ENCODE measurements around the gene ZNF221. TPM values are rescaled to one million over a fixed set of nuclear protein-coding genes. Genes with fewer than 3 reads are reported as not detected.

The ZNF221 gene
- total RNA-seq, 1 experiment from 2014 or later: 2.8 TPM

- DNase-seq (ENCODE audit: extremely low read depth, low read depth): no peak
These were observed 5.8 kb downstream of the ZNF221 start for GRCh38 chr19:43956827-43957226.

GRCh38 chr19:43957891-43958290 is 6.9 kb downstream of the ZNF221 start:
- DNase-seq (ENCODE audit: extremely low read depth, low read depth): no peak

- DNase-seq (ENCODE audit: extremely low read depth, low read depth): no peak
These were observed 9.4 kb downstream of the ZNF221 start for GRCh38 chr19:43960411-43960810.

DNA sequence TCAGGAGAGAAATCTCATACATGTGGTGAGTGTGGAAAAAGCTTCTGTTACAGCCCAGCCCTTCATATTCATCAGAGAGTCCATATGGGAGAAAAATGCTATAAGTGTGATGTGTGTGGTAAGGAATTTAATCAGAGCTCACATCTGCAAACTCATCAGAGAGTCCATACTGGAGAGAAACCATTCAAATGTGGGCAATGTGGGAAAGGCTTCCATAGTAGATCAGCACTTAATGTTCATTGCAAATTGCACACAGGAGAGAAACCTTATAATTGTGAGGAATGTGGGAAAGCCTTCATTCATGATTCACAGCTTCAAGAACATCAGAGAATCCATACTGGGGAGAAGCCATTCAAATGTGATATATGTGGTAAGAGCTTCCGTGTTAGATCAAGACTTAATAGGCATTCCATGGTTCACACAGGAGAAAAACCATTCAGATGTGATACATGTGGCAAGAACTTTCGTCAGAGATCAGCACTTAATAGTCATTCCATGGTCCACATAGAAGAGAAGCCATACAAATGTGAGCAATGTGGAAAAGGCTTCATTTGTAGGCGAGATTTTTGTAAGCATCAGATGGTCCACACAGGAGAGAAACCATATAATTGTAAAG is 15.2 kb downstream of the ZNF221 start:
- no peak for DNase-seq (ENCODE audit: extremely low read depth, low read depth)

GRCh38 chr19:43976732-43977131 is 25.7 kb downstream of the ZNF221 start:
- no peak for DNase-seq (ENCODE audit: extremely low read depth, low read depth)

DNA sequence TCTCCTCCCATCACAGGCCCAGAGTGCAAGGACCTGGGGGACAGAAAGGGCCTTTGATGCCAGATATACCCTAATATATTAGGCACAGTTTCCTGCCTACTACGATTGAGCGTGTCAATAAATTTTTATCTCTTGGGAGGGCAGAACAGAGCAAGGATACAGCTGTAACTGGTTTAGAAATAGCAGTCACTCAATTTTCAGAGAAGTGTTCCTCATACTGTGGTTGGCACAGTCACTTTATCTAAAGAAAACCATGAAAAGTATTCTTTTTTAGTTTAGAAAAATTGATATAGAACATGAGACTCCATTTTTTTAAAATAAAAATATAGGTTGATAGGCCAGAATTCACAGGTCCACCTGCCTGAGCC is 32.5 kb downstream of the ZNF221 start:
- no peak for DNase-seq (ENCODE audit: extremely low read depth, low read depth)

DNA sequence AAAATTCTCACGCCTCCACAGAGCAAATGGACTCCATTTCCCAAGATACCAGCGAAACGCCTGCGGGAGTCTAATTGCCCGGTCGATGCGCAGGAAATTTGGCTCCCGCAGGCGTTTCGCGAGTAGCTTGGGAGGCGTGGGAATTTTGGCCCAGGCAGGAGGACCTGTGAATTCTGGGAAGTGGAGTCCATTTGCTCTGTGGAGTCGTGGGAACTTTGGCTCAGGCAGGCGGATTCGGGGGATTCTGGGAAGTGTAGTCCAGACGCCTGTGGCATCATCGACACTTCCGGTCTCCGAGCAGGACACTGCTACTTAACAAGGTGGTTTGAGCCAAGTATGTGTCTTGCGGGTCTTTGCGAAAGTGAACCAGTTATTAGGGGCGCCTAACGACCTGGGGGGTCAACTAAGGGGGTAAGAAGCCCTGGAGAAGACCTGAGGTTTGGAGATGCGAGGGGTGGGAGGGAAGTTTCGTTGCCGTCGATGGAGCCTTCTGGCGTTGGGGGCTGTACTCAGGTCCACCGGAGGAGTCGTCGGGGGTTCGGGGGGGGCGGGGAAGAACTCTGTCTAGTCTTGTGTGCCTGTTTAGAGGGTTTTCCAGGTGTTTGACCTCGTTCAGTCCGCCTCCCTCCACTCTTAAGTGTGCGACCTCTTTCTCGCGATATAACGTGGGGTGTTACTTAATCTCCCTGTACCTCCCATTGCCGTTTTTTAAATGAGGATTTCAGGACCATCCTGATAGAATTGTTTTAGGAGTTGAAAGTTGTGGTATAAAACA is 33.1 kb downstream of the ZNF221 start, which contains the start of gene ZNF155:
ZNF155 (plus strand) TSS at position 277 of the 775 bp plus-strand sequence. CDS start 4,356 bp downstream, outside the sequence.
- peak; percentile 90 for DNase-seq (ENCODE audit: extremely low read depth, low read depth)

GRCh38 chr19:43984687-43985000 is 33.6 kb downstream of the ZNF221 start:
- DNase-seq (ENCODE audit: extremely low read depth, low read depth): no peak

DNA sequence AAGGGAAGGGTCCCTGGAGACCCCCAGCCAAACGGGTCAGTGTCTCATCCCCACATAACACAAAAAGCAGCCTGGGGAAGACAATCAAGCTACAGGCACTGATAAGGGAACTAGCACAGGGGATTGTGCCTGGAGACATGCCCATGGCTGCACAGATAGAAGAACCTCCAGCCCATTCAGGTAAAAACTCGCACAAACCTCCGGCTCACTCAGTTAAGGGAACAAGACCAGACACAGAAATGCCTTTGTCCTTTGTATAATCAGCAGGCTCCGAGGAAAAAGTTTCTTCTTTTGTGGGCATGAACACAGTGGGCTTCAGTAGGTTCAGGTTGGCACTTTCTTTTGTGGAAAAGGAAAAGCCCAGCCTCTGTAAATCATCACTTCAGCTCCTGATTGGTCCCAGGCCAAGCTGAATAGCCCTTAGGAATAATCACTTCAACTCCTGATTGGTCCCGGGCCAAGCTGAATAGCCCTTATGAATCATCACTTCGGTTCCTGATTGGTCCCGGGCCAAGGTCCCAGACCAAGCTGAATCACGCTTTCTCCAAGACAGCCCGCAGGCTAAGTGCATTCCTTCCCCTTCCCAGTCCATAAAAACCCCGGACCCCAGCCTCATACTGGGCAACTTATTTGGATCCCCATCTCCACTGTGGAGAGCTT is 46.7 kb downstream of the ZNF221 start:
- no peak for DNase-seq (ENCODE audit: extremely low read depth, low read depth)

DNA sequence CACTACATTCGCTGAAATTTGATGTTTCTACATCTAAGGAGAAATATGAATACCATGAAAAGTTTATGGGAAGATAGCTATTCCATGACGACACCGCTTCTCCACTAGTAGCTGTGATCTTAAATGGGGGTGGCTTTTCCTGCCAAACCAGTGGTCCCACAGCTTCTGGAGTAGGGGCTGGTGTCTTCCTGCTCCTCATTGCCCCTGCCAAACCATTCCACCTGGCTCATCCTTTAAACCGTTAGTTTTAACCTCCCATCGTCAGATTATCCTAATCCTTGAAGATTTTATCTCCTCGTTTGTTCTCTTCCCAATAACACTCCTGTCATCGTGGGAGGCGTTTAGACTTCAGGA is 51.2 kb downstream of the ZNF221 start:
- DNase-seq (ENCODE audit: extremely low read depth, low read depth): no peak

DNA sequence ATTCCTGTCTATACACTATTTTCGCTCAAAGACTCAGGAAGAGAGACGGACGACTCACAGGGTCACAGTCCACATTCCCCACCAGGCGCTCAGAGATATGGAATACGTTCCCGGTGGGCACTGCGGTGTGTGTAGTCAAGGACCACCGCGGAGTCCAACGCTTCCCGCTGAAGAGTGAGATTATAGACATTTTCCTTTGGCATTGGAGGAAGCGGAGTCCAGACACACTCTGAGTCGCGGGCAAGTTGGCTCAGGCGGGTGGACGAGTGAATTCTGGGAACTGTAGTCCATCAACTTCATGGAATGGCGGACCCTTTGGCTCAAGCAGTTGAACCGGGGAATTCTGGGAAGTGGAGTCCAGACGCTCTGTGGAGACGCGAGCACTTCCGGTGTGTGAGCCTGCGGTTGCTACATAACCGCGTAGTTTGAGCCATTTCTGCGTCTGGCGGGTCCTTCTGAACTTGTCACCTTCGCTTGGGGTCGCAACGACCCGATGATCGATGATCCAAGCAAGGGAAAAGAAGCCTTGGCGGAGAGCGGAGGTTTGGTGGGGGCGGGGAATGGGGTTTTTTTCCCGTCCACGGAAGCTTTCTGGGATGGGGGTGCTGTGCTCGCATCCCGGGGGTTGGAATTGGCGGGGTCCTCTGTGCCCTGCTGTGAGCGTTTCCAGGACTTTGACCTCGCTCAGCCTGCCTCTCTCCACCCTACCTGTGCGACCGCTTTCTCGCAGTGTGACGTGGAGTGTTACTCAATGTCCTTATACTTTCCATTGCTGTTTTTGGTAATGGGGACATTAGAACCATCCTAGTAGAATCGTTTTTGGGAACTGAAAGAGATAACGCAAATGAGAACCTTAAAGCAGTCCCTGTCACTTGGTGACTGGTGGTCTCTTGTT is 51.8 kb downstream of the ZNF221 start, which contains the start of gene ZNF230:
ZNF230 (plus strand) TSS at position 392 of the 895 bp plus-strand sequence. CDS start 4,122 bp downstream, outside the sequence.
- peak; percentile 93 for DNase-seq (ENCODE audit: extremely low read depth, low read depth)

DNA sequence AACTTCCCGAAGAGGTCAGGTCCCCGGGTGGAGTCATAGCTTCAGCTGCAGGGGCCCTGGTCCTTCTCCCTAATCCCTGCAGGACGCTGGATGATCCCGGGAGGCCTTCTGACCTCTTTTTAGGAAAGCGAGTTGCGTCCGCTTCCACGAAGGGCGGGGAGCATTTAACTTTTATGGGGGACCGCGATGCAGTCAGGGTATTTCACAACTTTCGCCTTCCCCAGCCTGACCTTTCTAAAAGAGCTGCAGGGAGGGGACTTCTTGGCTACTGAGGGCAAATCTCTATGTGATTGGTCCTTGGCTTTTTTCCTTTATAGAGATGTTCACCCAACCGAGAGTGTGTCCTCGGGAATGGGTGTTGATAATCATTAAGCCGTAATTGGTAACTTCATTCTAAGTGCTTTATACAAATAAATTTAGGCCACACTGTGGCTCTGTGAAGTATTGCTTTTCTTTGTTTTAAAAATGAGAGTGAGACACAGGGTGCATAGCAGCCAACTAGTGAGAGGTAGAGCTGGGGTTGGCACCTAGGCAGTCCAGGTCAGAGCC is 52.5 kb downstream of the ZNF221 start:
- no peak for DNase-seq (ENCODE audit: extremely low read depth, low read depth)

DNA sequence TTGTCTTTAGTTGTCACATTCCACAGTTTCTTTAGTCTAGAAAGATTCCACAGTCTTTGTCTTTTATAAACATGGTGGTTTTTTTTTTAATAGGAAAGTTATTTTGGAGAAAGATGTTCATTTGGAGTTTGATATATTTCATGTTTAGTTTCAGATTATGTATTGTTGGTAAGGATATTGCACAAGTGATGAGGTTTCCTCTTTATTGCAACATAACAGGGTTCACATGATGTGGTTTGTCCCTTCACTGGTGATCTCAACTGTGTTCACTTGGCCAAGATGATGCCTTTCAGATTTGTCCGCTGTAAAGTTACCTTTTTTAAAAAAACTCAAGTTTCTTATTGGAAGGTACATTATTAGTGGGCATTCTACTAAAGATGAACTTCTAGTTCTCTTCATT is 54.9 kb downstream of the ZNF221 start:
- DNase-seq (ENCODE audit: extremely low read depth, low read depth): no peak

- DNase-seq (ENCODE audit: extremely low read depth, low read depth): no peak
These were observed 56.4 kb downstream of the ZNF221 start for GRCh38 chr19:44007473-44007872.

DNA sequence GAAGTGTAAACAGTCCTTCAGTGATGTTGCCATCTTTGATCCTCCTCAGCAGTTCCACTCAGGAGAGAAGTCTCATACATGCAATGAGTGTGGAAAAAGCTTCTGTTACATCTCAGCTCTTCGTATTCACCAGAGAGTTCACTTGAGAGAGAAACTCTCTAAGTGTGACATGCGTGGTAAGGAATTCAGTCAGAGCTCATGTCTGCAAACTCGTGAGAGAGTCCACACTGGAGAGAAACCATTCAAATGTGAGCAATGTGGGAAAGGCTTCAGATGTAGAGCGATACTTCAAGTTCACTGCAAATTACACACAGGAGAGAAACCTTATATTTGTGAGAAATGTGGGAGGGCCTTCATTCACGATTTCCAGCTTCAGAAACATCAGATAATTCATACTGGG is 59.4 kb downstream of the ZNF221 start:
- no peak for DNase-seq (ENCODE audit: extremely low read depth, low read depth)

Small RNAs within 50 kb of the gene (small RNA-seq; reads per million reads assigned to genes)
- gene AC006213.5: 0 reads per million in 2 experiments

Other genes with a start within 250 kb of the ZNF221 start
- not detected in 2 replicates for gene IRGC, start 235.2 kb upstream of the ZNF221 start, total RNA-seq (2014; rRNA removed; shearing (Covaris generic))
- 20.9 and 21.8 TPM in 2 replicates for gene SMG9, start 196.3 kb upstream of the ZNF221 start, total RNA-seq (2014; rRNA removed; shearing (Covaris generic))
- gene KCNN4, start 170.3 kb upstream of the ZNF221 start, total RNA-seq (2014; rRNA removed; shearing (Covaris generic)): 22.9 and 23.5 TPM in 2 replicates
- gene LYPD5, start 148.8 kb upstream of the ZNF221 start, total RNA-seq (2014; rRNA removed; shearing (Covaris generic)): 0.37 and 0.69 TPM in 2 replicates
- gene ZNF283, start 123.9 kb upstream of the ZNF221 start, total RNA-seq (2014; rRNA removed; shearing (Covaris generic)): 5.5 and 9.6 TPM in 2 replicates
- gene ZNF404, start 67.3 kb upstream of the ZNF221 start, total RNA-seq (2014; rRNA removed; shearing (Covaris generic)): not detected in 2 replicates
- 7.8 and 10.6 TPM in 2 replicates for gene ZNF45, start 15.9 kb upstream of the ZNF221 start, total RNA-seq (2014; rRNA removed; shearing (Covaris generic))
- gene ZNF155, start 33.0 kb downstream of the ZNF221 start, total RNA-seq (2014; rRNA removed; shearing (Covaris generic)): 6.1 and 6.6 TPM in 2 replicates
- gene ZNF230, start 51.7 kb downstream of the ZNF221 start, total RNA-seq (2014; rRNA removed; shearing (Covaris generic)): 3.6 and 4.8 TPM in 2 replicates
- 6.8 and 7.1 TPM in 2 replicates for gene ZNF222, start 74.2 kb downstream of the ZNF221 start, total RNA-seq (2014; rRNA removed; shearing (Covaris generic))
- gene ZNF223, start 100.8 kb downstream of the ZNF221 start, total RNA-seq (2014; rRNA removed; shearing (Covaris generic)): 1.9 and 2.0 TPM in 2 replicates
- gene ZNF284, start 120.9 kb downstream of the ZNF221 start, total RNA-seq (2014; rRNA removed; shearing (Covaris generic)): 2.0 and 2.2 TPM in 2 replicates
- gene ZNF224, start 143.1 kb downstream of the ZNF221 start, total RNA-seq (2014; rRNA removed; shearing (Covaris generic)): 13.4 and 16.2 TPM in 2 replicates
- 3.3 TPM in 2 replicates for gene ZNF225, start 162.2 kb downstream of the ZNF221 start, total RNA-seq (2014; rRNA removed; shearing (Covaris generic))
- gene ZNF234, start 190.3 kb downstream of the ZNF221 start, total RNA-seq (2014; rRNA removed; shearing (Covaris generic)): 8.5 and 8.6 TPM in 2 replicates
- gene ZNF226, start 213.9 kb downstream of the ZNF221 start, total RNA-seq (2014; rRNA removed; shearing (Covaris generic)): 20.1 and 21.0 TPM in 2 replicates

All from NCI-H460 (cell line).